DOHH2 (cell line): Measurements from ENCODE around the gene HLCS.

Experiments used
- H3F3A ChIP-seq: fragments of 200-600 bp; sonication (generic), shearing (Covaris generic); 2 replicates; pipeline ENCODE4 v1.6.0; 2016; ENCODE audit warnings: antibody characterized with exemption, mild to moderate bottlenecking; ENCODE audit not compliant: control insufficient read depth, insufficient read depth
- H3K27ac ChIP-seq: fragments of 200-600 bp; sonication (generic); 2 replicates; pipeline ENCODE4 v1.5.1; 2014; ENCODE audit warnings: low read depth, mild to moderate bottlenecking, low read length, moderate library complexity
- H3K27me3 ChIP-seq: fragments of 200-600 bp; sonication (generic); 2 replicates; pipeline ENCODE4 v1.6.1; 2014; ENCODE audit warnings: mild to moderate bottlenecking, low read length, mixed read lengths; ENCODE audit not compliant: control insufficient read depth
- H3K36me3 ChIP-seq: fragments of 200-600 bp; sonication (generic); 2 replicates; pipeline ENCODE4 v1.6.1; 2014; ENCODE audit warnings: mild to moderate bottlenecking, low read length, moderate library complexity, mixed read lengths; ENCODE audit not compliant: control insufficient read depth
- H3K4me1 ChIP-seq: fragments of 200-600 bp; sonication (generic); 2 replicates; pipeline ENCODE4 v1.6.1; 2014; ENCODE audit warnings: mild to moderate bottlenecking, low read length, mixed read lengths; ENCODE audit not compliant: control insufficient read depth
- H3K4me2 ChIP-seq: fragments of 200-600 bp; sonication (generic); 2 replicates; pipeline ENCODE4 v1.6.0; 2014; ENCODE audit warnings: mild to moderate bottlenecking, low read length, moderate library complexity
- H3K4me3 ChIP-seq: fragments of 200-600 bp; sonication (generic); 2 replicates; pipeline ENCODE4 v1.5.1; 2014; ENCODE audit warnings: mild to moderate bottlenecking, low read length, mixed read lengths
- H3K79me2 ChIP-seq: fragments of 200-600 bp; sonication (generic); 2 replicates; pipeline ENCODE4 v1.6.1; 2014; ENCODE audit warnings: mild to moderate bottlenecking, low read length, mixed read lengths; ENCODE audit not compliant: control insufficient read depth
- H3K9me2 ChIP-seq: fragments of 200-600 bp; sonication (generic); replicated peaks from 2 replicates; pipeline ENCODE4 v1.6.1; 2014; ENCODE audit warnings: mild to moderate bottlenecking, low read length, mixed read lengths; ENCODE audit not compliant: control insufficient read depth
- H3K9me3 ChIP-seq: fragments of 200-600 bp; sonication (generic); 2 replicates; pipeline ENCODE4 v1.6.1; 2014; ENCODE audit warnings: antibody characterized with exemption, low read length, mixed read lengths; ENCODE audit not compliant: control insufficient read depth, insufficient read depth
- H4K20me1 ChIP-seq: fragments of 200-600 bp; sonication (generic); 2 replicates; pipeline ENCODE4 v1.6.0; 2014; ENCODE audit warnings: low read depth, mild to moderate bottlenecking, antibody characterized with exemption, low read length, moderate library complexity; ENCODE audit not compliant: control insufficient read depth, insufficient read depth
- EZH2phosphoT487 ChIP-seq: fragments of 200-600 bp; sonication (generic); IDR thresholded peaks from 2 replicates; pipeline ENCODE4 v1.6.1; 2017; ENCODE audit warnings: borderline replicate concordance, mild to moderate bottlenecking, antibody characterized with exemption, low read length, moderate library complexity, mixed read lengths
- TF ChIP-seq, protein P1 (sequence below): fragments of 200-600 bp; sonication (generic); IDR thresholded peaks from one replicate; pipeline ENCODE4 v1.5.1; 2014; ENCODE audit warnings: antibody characterized with exemption, mild to moderate bottlenecking, low read depth, low read length; ENCODE audit not compliant: poor library complexity, severe bottlenecking

HLCS gene

DNA sequence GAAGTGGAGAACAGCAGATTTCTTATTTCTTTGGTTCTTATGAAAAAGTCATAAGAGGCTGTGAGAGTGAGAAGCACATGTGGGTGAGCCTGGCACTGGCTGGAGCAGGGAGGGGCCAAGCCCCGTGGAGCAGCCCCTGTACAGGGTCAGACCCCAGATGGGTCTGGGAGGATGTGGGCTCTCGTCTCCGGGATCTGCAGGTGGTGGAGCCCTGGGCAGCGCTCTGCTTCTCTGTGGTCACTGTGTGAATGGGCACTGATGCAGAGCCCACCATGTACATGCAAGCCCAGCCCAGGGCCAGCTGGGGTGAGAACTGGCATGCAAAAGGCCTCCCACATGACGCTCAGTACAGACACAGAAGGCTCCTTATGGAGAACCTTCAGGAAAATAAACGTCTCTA is 200.0 kb downstream of the HLCS start:
- Histone ChIP-seq H3F3A (no peaks in the 10 kb centered on the region), H3K4me2 (no peak overlapping the region), H3K4me1 (no peaks in the 10 kb centered on the region), H3K27me3 (no peaks in the 10 kb centered on the region), H4K20me1 (no peaks in the 10 kb centered on the region), H3K9me3 (no peaks in the 10 kb centered on the region), H3K36me3 (no peaks in the 10 kb centered on the region), H3K9me2 (no peaks in the 10 kb centered on the region), H3K27ac (no peak overlapping the region), H3K79me2 (no peaks in the 10 kb centered on the region), H3K4me3 (no peak overlapping the region)
- no peak for TF ChIP-seq EZH2phosphoT487
- TF ChIP-seq, protein P1, sequence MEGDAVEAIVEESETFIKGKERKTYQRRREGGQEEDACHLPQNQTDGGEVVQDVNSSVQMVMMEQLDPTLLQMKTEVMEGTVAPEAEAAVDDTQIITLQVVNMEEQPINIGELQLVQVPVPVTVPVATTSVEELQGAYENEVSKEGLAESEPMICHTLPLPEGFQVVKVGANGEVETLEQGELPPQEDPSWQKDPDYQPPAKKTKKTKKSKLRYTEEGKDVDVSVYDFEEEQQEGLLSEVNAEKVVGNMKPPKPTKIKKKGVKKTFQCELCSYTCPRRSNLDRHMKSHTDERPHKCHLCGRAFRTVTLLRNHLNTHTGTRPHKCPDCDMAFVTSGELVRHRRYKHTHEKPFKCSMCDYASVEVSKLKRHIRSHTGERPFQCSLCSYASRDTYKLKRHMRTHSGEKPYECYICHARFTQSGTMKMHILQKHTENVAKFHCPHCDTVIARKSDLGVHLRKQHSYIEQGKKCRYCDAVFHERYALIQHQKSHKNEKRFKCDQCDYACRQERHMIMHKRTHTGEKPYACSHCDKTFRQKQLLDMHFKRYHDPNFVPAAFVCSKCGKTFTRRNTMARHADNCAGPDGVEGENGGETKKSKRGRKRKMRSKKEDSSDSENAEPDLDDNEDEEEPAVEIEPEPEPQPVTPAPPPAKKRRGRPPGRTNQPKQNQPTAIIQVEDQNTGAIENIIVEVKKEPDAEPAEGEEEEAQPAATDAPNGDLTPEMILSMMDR: no peak

DNA sequence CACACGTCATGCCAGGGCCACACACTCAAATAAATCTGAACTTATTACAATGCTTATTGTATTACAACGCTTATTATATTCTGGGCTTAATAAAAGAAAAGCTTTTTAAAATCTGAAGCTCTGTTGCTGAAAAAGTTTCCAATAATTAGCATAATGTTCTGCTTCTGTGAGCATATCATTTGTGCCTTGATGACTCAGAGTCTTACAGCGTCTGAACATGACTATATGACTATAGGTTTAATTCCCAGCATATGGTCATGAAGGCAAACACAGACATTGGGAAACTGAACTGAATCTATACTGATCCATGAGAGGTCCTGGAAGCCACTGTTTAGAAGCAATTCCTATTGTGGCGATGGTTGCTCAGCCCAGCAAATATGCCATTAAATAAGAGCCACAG is 201.2 kb downstream of the HLCS start:
- Histone ChIP-seq H3K4me2 (no peak overlapping the region), H3K9me2 (no peaks in the 10 kb centered on the region), H3K36me3 (no peaks in the 10 kb centered on the region), H3K4me1 (no peaks in the 10 kb centered on the region), H3K9me3 (no peaks in the 10 kb centered on the region), H3K27me3 (no peaks in the 10 kb centered on the region), H3K27ac (no peak overlapping the region), H3K79me2 (no peaks in the 10 kb centered on the region), H3K4me3 (no peak overlapping the region), H4K20me1 (no peaks in the 10 kb centered on the region), H3F3A (no peaks in the 10 kb centered on the region)
- TF ChIP-seq, protein P1: no peak
- TF ChIP-seq EZH2phosphoT487: no peak

DNA sequence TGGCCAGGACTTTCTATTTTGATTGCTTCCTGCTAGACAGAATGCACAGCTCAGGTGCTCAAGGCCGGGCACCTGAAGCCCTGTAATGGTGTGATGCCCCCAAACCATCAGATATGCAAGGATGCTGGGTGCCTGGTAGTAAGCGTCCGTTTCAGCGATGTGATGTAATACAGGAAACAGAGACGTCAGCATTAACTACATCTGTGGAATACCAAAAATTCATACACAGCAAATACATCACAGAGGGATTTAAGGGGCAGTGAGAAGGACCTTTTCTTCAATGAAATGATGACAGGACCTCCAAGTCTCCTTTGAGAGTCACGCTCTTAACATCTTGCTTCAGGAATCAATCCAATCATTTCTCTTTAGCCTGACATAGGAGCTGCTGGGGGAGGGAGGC is 203.2 kb downstream of the HLCS start:
- Histone ChIP-seq H3K27ac (no peak overlapping the region), H3K4me1 (no peaks in the 10 kb centered on the region), H3K36me3 (no peaks in the 10 kb centered on the region), H3K9me2 (no peaks in the 10 kb centered on the region), H3K27me3 (no peaks in the 10 kb centered on the region), H3F3A (no peaks in the 10 kb centered on the region), H3K4me2 (no peak overlapping the region), H3K9me3 (no peaks in the 10 kb centered on the region), H3K4me3 (no peak overlapping the region), H3K79me2 (no peaks in the 10 kb centered on the region), H4K20me1 (no peaks in the 10 kb centered on the region)
- TF ChIP-seq, protein P1: no peak
- no peak for TF ChIP-seq EZH2phosphoT487

DNA sequence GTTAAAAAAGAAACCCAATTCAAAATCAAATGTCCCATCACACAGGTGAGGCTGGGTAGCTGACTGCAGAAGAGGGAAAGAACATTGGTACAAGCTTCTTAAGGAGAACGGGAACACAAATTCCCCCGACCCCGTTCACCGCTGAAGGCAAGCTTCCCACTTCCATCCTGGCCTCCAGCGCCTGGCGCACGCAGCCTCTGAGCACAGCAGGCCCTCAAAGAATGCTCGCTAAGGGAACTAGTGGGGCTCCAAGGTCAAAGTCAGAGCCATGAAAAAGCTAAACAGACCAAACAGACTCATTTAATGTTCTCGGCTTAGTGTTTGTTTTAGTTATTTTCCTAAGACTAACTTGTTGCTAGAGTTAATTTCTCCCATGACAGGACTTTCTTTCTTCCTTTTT is 203.8 kb downstream of the HLCS start:
- no peaks in the 10 kb centered on the region for H3K36me3 ChIP-seq
- no peaks in the 10 kb centered on the region for H3K27me3 ChIP-seq
- H3K79me2 ChIP-seq: no peaks in the 10 kb centered on the region
- H3K4me1 ChIP-seq: no peaks in the 10 kb centered on the region
- no peaks in the 10 kb centered on the region for H3K9me2 ChIP-seq
- H3K4me2 ChIP-seq: no peak overlapping the region
- H3K27ac ChIP-seq: no peak overlapping the region
- no peak overlapping the region for H3K4me3 ChIP-seq
- H3K9me3 ChIP-seq: no peaks in the 10 kb centered on the region
- no peaks in the 10 kb centered on the region for H3F3A ChIP-seq
- no peaks in the 10 kb centered on the region for H4K20me1 ChIP-seq
- no peak for TF ChIP-seq EZH2phosphoT487
- TF ChIP-seq, protein P1: no peak
